DOHH2 (cell line): Measurements from ENCODE around the gene GIMAP2.

ENCODE experiments used
- CTCF ChIP-seq: fragments of 200-600 bp; sonication (generic); IDR thresholded peaks from one replicate; pipeline ENCODE4 v1.5.1; 2014; ENCODE audit warnings: antibody characterized with exemption, mild to moderate bottlenecking, low read depth, low read length; ENCODE audit not compliant: poor library complexity, severe bottlenecking
- EZH2phosphoT487 ChIP-seq: fragments of 200-600 bp; sonication (generic); IDR thresholded peaks from 2 replicates; pipeline ENCODE4 v1.6.1; 2017; ENCODE audit warnings: borderline replicate concordance, mild to moderate bottlenecking, antibody characterized with exemption, low read length, moderate library complexity, mixed read lengths

- TF ChIP-seq CTCF, result no peak
- no peak for TF ChIP-seq EZH2phosphoT487
Observed at GRCh38 chr7:150717814-150718420, 32.4 kb downstream of the GIMAP2 start.
